Activated CD8-positive, alpha-beta memory T cell treated with anti-CD3 and anti-CD28 coated beads for 36 hours (primary cell): ENCODE measurements around the gene LMTK3. TPM values are rescaled to one million over a fixed set of nuclear protein-coding genes. Genes with fewer than 3 reads are reported as not detected.

Experiments
- CTCF ChIA-PET: fragments of 350-600 bp; sonication (Branson Sonifier 250); formaldehyde crosslinking; loops from one replicate; lab custom pipeline; 2021; ENCODE audit warnings: antibody characterized with exemption; lab: Charles Lee
- POLR2A ChIA-PET: fragments of 350-600 bp; sonication (Branson Sonifier 250); formaldehyde crosslinking; loops from one replicate; lab custom pipeline; 2021; ENCODE audit warnings: antibody characterized with exemption; lab: Charles Lee
- total RNA-seq, 2 experiments: library from RNA; stranded (reverse); gene quantifications; one replicate each; pipeline ENCODE4 v1.2.3, GENCODE V29; 2021

The LMTK3 gene
- total RNA-seq, 2 experiments from 2014 or later: 3.0 to 3.8 TPM

DNA sequence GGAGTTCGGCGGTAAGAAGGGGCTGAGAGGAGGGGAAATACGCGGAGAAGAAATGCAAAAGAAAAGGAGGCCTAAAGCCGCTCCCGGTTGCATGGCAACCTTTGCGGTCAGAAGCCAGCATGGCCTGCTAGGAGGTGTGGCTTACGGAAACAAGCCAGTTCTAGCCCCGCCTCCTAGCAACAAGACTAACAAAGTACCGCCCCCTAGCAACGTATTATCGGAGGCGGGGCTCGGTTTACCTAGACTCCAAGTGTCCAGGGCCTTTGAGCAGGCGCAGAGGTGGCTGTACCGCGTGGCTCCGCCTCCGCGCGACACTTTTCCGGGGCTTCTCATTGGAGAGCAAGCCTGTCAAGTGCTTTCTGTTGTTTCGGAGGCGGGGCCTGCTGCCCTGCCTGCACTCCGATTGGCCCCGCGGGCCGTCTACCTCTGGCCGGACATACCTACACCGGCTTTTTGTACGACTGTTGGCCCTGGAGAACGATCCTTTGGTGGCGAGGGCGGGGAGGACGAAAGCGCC, 42.8 kb downstream of the LMTK3 start:
- POLR2A ChIA-PET: interaction anchor here (0.7 kb wide), 1 partner anchor 1407 kb away, joined by 3 read pairs; no protein-coding TSS in a partner anchor

DNA sequence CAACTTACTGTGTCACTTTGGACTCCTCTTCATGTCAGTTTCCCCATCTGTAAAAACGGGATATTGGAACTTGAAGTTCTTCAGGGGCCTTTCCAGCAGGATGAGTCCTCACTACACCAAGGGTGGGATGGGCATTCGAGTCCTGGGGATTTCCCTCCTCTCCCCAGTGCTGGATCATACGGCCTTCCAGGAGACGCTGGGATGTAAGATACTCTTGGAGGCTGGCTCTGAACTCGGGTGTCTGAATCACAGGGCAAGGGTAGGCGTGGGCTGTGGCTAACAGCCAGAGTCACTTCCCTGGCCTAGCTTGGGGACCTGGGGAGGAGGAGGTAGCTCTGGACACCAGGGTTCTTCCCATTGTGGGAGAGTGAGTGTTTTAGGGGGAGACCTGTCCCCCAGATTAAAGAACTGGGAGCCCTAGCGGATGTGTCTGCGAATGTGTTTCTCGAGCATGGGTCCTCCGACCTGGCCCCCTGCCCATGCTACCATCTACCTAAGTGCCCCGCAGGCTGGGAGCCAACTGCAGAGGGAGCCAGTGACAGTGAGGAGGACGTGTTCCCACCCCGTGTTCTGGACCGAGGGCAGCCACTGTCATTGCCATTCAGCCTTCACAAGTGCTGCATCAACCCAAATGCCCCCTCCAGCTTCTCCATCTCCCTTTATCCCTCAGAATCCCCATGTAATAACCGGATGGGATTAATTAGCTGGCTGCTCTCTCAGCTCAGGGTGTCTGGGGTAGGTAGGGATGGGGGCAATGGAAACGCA, 44.9 kb downstream of the LMTK3 start:
- ChIA-PET POLR2A (no interaction called here), CTCF (no interaction called here)

More for the DNA sequence above, 42.8 kb downstream of the LMTK3 start:
- CTCF ChIA-PET: interaction anchor here (0.6 kb wide), 1 partner anchor 117 kb away, joined by 3 read pairs; no protein-coding TSS in a partner anchor

DNA sequence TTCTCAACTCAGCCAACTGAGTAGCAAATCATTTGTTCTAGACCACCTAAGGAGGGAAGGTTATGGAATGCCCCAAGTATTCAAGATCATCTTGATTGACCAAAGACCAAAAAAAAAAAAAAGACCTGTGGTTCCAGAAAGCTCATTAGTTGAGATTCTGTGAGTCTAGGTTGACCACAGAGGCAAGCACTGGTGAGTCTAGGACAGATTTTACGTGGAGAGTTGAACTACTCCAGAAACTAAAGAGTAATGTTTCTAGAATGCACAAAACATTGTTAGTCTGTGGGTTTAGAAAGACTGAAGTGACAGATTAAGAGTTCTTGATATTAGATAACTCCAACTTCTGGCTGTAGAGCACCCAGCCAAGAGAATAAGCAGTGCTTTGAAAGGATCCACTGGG, 46.4 kb downstream of the LMTK3 start:
- ChIA-PET POLR2A (no interaction called here), CTCF (interaction anchor here (0.8 kb wide), 1 partner anchor 20 kb away, joined by 3 read pairs; no protein-coding TSS in a partner anchor)

DNA sequence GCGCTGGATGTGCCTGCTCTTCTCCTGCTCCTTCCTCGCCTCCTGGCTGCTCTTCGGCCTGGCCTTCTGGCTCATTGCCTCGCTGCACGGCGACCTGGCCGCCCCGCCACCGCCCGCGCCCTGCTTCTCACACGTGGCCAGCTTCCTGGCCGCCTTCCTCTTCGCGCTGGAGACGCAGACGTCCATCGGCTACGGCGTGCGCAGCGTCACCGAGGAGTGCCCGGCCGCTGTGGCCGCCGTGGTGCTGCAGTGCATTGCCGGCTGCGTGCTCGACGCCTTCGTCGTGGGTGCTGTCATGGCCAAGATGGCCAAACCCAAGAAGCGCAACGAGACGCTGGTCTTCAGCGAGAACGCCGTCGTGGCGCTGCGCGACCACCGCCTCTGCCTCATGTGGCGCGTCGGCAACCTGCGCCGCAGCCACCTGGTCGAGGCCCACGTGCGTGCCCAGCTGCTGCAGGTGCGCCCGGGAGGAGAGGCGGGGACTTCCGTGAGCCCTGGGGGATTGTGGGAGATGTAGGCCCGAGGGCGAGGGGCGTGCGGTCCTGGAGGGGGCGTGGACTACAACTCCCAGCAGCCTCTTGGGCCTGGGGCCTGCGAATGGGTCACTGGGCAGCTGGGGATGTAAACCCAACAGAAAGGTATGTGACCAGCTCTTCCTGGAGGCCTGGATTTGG, 49.5 kb downstream of the LMTK3 start:
- ChIA-PET CTCF (interaction anchor here (0.6 kb wide), 1 partner anchor 20 kb away, joined by 3 read pairs; no protein-coding TSS in a partner anchor), POLR2A (interaction anchor here (0.5 to 0.6 kb wide), 2 partner anchors 19 to 1402 kb away, joined by 3 read pairs; no protein-coding TSS in a partner anchor)

DNA sequence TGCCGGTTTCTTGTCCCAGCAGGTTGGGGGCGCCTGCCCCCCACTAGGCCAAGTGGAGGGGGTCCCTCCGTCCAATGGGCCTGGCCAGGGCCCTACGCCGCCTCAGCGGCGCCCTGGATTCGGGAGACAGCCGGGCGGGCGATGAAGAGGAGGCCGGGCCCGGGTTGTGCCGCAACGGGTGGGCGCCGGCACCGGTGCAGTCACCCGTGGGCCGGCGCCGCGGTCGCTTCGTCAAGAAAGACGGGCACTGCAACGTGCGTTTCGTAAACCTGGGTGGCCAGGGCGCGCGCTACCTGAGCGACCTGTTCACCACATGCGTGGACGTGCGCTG, 50.0 kb downstream of the LMTK3 start:
- ChIA-PET POLR2A (no interaction called here), CTCF (no interaction called here)

DNA sequence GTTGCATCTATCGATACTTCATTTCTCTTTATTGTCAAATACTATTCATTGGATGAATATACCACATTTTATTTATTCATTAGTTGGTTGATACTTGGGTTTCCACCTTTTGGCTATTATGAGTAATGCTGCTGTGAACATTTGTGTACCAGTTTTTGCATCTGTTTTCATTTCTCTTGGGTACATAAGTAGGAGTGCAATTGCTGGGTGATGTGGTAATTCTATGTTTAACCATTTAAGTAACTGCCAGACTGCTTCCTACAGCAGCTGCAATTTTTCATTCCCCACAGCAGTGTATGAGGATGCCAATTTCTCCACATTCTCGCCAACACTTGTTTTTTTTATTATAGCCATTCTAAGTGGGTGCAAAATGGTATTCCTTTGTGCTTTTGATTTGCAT, 53.6 kb downstream of the LMTK3 start:
- CTCF ChIA-PET: interaction anchor here (0.5 to 1.9 kb wide), 2 partner anchors 60 to 67 kb away, joined by 3 to 5 read pairs; partner anchors contain the start of gene KDELR1
- POLR2A ChIA-PET: no interaction called here

DNA sequence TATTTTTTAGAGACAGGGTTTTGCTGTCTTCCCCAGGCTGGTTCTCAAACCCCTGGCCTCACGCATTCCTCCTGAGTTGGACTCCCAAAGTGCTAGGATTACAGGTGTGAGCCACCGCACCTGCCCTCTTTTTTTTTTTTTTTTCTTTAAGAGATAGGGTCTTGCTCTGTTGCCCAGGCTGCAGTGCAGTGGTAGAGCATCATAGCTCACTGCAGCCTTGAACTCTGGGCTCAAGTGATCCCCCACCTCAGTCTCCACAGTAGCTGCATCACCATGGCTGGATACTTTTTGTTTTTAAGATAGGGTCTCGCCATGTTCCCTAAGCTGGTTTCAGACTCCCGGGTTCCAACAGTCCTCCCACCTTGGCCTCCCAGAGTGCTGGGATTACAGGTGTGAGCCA, 54.8 kb downstream of the LMTK3 start:
- CTCF ChIA-PET: interaction anchor here (1.9 kb wide), 1 partner anchor 66 kb away, joined by 5 read pairs; the partner anchor contains the start of gene KDELR1
- POLR2A ChIA-PET: no interaction called here

DNA sequence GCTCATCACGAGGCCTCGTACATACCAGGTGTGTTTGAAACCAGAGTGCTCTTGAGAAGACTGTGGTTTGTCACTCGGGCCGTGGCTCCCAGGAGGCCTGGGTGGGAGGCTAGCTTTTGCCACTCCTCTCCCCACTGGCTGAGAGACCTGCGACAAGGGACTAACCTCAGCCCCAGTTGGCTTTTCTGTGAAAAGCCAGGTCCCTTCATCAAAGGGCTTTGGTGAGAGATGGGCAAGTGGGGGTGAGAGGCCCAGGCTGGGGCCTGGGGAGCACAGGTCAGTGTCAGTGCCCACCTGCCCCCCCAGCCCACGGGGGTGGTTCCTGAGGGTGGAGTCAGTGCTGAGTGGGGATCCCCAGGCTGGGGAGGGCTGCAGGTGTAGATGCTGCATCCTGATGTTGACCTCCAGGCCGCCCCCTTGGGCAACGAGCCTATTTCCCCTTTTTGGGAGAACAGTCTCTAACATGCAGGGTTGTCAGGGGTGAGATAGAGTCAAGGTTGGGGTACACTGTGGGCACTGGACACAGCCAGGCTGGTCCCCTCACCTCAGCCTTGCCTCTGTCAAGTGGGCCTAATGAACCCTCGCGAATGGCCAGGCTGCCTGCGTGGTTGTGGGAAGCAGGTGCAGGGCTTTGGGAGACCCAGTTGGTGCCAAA, 55.6 kb downstream of the LMTK3 start:
- ChIA-PET POLR2A (no interaction called here), CTCF (no interaction called here)

DNA sequence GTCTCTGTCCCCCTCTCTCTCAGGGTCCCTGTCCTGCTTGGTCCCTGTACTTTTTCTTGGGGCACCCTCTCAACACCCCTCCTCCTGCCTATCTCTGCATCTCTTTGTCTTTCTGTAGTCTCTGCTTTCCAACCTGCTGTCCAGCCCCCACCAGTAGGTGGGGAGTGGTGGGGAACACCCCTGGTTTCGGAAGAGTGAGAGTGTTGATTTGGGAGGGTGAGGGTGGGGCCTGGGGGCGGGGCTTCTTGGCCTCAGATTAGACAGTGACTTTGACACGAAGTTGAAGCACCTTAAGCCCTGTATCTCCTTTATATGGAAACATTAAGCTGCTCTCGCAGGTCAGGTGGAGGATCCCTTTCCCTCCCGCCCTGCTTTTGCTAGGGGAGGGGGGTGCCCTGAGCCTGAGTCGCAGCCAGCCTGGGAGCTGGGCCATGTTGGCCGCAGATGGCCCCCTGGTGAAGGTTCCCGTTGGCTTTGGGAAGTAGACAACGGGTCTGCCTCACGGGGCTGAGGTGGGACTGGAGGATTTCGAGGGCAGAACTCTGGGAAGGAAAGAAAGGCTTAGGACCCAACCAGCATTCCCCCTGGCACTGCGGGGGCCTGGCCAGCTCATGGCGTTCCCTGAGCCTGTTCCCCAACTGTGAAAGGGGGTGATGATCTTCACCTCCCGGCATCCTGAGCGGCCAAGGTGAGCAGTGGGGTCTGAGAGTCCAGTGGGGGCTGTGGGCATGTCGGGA, 56.3 kb downstream of the LMTK3 start, which contains the start of gene KCNJ14:
TSS of gene KCNJ14 (plus strand) at position 404 of the 737 bp plus-strand sequence. CDS start 6,151 bp downstream, outside the sequence.
- POLR2A ChIA-PET: no interaction called here
- CTCF ChIA-PET: no interaction called here

DNA sequence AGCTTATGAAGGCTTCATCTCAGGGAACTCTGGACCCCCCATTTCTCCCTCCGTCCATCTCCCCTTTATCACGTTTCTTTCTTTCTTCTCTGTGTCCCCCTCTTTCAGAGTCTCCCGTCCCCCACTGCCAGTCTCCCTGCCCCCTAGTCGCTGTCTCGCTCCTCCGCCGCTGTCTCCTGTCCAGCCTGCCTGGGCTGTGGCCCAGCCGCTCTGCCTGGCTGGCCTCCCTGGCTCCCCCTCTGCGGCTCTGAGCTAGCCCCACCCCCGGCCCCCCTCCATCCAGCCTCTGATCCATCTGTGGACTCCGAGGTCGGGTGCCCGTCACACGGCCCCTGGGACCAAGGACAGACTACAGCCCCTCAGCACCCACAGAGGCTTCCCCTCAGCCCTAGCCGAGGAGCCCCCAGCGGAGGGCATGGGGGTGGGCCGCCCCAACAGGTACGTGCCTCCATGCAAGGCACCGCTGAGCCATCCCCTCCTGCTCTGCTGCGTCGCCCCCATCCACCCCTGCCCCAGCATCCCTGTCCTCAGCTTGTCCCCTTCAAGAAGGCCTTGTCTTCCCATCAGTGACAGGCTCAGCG, 57.4 kb downstream of the LMTK3 start:
- POLR2A ChIA-PET: no interaction called here

DNA sequence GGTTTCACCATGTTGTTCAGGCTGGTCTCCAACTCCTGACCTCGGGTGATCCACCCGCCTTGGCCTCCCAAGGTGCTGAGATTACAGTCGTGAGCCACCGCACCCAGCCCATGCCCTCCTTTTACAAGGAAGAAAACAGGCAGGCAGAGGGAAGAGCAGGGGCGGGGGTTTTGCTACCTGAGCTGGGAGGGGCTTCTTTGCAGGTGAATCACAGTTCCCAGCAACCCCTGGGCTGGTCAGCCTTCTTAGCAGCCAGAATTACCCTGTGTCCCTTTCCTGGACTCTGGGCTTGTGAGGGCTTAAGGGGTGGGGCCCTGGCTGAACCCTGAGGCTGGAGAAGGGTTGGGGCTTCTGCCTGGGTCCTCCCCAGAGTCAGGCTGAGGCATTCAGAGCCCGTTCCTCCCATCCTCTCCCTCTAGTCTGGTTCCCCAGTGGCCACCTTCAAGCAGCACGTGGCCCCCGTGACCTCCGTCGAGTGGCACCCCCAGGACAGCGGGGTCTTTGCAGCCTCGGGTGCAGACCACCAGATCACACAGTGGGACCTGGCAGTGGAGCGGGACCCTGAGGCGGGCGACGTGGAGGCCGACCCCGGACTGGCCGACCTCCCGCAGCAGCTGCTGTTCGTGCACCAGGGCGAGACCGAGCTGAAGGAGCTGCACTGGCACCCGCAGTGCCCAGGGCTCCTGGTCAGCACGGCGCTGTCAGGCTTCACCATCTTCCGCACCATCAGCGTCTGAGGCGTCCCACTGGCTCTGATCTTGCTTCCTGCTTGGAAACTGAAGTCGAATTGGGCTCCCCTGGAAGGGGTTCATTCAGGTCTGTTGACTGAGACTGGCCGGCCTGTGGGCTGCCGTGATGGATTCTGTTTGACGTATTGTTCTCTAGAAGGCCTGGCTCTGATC, 59.1 kb downstream of the LMTK3 start:
- ChIA-PET CTCF (no interaction called here), POLR2A (no interaction called here)

More for the DNA sequence above, 57.4 kb downstream of the LMTK3 start:
- CTCF ChIA-PET: no interaction called here

DNA sequence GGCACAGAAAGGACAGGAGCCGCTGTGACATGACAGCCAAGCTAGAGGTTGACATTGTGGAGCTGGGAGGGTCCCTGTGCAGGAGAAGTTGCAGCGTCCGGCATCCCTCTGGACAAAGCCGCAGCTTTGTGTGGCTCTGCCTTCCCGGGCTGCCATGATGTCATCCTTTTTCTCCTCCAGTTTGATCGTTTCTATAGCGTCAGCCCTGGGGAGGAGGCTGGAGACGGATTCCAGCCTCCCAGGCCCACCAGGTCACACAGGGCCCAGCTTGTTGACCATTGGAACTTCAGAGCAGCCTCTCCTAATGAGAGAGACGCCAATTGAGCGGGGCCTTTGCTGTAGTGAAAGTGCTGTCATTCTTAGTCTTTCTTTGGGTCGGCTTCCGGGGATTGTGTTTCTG, 60.0 kb downstream of the LMTK3 start:
- ChIA-PET CTCF (interaction anchor here (0.6 kb wide), 1 partner anchor 136 kb away, joined by 3 read pairs; no protein-coding TSS in a partner anchor), POLR2A (no interaction called here)

DNA sequence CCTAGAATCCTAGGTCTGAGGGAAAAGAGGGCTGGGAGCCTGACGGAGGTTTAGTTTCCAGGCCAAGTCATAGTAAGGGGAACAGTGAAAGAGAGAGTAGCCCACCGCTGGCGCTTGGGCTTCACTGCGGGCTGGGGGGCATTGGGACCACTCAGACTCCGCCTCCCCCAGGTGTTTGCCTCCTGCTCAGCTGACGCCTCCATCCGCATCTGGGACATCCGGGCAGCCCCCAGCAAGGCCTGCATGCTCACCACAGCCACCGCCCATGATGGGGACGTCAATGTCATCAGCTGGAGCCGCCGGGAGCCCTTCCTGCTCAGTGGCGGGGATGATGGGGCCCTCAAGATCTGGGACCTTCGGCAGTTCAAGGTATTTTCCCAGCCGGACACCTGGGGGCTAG, 60.8 kb downstream of the LMTK3 start:
- CTCF ChIA-PET: interaction anchor here (0.6 kb wide), 1 partner anchor 137 kb away, joined by 3 read pairs; no protein-coding TSS in a partner anchor

DNA sequence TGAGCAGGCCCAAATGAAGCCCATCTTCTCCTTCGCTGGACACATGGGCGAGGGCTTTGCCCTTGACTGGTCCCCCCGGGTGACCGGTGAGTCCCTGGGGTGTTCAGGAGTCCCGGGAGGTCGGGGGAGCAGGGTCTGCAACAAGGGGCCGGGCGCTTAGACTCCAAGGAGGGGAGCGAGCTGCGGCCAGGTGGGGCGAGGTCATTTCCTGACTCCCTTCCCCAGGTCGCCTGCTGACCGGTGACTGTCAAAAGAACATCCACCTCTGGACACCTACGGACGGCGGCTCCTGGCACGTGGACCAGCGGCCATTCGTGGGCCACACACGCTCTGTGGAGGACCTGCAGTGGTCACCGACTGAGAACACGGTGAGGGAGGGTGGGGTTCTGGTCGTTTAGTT, 61.2 kb downstream of the LMTK3 start:
- CTCF ChIA-PET: no interaction called here
- POLR2A ChIA-PET: no interaction called here

More for the DNA sequence above, 60.8 kb downstream of the LMTK3 start:
- POLR2A ChIA-PET: no interaction called here

DNA sequence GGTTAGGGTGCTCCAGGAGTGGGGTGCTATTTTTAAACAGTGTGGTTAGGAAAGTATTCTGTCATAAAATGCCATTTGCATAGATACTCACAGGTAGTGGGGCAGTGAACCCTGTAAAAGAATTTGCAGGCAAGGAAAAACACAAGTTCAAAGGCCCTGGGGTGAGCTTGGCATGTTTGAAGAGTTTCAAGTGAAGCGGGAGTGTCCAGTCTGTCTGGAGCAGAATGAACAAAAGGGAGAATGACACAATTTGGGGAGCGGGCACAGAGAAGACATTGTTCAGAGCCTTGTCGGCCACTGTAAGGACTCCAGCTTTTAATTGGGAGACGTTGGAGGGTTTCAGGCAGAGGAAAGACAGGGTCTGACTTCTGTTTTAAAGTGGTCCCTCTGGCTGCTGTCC, 63.1 kb downstream of the LMTK3 start:
- CTCF ChIA-PET: interaction anchor here (1.6 kb wide), 1 partner anchor 58 kb away, joined by 5 read pairs; the partner anchor contains the start of gene KDELR1
- POLR2A ChIA-PET: no interaction called here

DNA sequence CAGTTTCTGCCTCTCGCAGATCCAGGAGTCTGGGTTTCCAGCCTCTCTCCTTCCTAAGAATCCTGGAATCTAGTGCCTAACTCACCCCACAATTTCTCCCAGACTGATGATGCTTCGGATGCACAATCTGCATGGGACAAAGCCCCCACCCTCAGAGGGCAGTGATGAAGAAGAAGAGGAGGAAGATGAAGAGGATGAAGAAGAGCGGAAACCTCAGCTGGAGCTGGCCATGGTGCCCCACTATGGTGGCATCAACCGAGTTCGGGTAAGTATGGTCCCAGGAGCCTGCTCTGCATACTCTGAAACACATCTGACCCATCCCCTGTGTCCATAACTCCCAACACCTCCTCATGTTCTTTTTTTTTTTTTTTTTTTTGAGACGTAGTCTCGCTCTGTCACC, 65.1 kb downstream of the LMTK3 start:
- POLR2A ChIA-PET: interaction anchor here (0.6 kb wide), 1 partner anchor 23 kb away, joined by 4 read pairs; no protein-coding TSS in a partner anchor
- CTCF ChIA-PET: interaction anchor here (1.0 to 1.5 kb wide), 2 partner anchors 24 to 55 kb away, joined by 3 to 4 read pairs; partner anchors contain the start of gene KDELR1
